CD4-positive, CD25-positive, alpha-beta regulatory T cell (primary cell): ENCODE data around the gene MEPE. TPM values are rescaled to one million over a fixed set of nuclear protein-coding genes. Genes with fewer than 3 reads are reported as not detected.

Experiments used
- ATAC-seq, 2 donors: fragments of 150-1000 bp; cut with Tn5 transposase; one replicate each; pipeline ENCODE4 v1.10.0; 2021; ENCODE audit warnings: low read depth in 2 of 2, moderate number of reproducible peaks in 2 of 2, moderate library complexity in 1 of 2
- DNase-seq, 3 donors: peaks; one replicate each; pipeline versions ENCODE4 v3.0.0 to v3.0.0-alpha.2; 2012 to 2022; ENCODE audit warnings: mixed read lengths in 1 of 3
- H3K27ac ChIP-seq: one replicate; pipeline ENCODE4 v1.7.0; 2013; ENCODE audit warnings: mild to moderate bottlenecking, low read length; ENCODE audit not compliant: insufficient read depth, poor library complexity, severe bottlenecking
- H3K27me3 ChIP-seq: one replicate; pipeline ENCODE4 v1.7.0; 2013; ENCODE audit warnings: low read length; ENCODE audit not compliant: control insufficient read depth, insufficient read depth
- H3K36me3 ChIP-seq: one replicate; pipeline ENCODE4 v1.7.0; 2013; ENCODE audit warnings: mild to moderate bottlenecking, low read length, moderate library complexity; ENCODE audit not compliant: control insufficient read depth, insufficient read depth
- H3K4me1 ChIP-seq: 2 replicates; pipeline ENCODE4 v1.7.0; 2013; ENCODE audit warnings: mild to moderate bottlenecking, low read length; ENCODE audit not compliant: insufficient read depth, control insufficient read depth, poor library complexity, severe bottlenecking
- H3K4me3 ChIP-seq: one replicate; pipeline ENCODE4 v1.7.0; 2013; ENCODE audit warnings: low read depth, mild to moderate bottlenecking, low read length, moderate library complexity
- H3K9me3 ChIP-seq, 2 experiments: 1 replicate in 1 of 2; 2 replicates in 1 of 2; pipeline ENCODE4 v1.7.0; 2013; ENCODE audit warnings: low read length in 2 of 2, mild to moderate bottlenecking in 1 of 2, moderate library complexity in 1 of 2; ENCODE audit not compliant: control insufficient read depth in 2 of 2
- H3K27ac Mint-ChIP-seq, 3 donors: one replicate each; pipeline ENCODE4 v1.8.0; 2020 to 2022; ENCODE audit warnings: mild to moderate bottlenecking in 3 of 3, mixed read lengths in 3 of 3, moderate library complexity in 2 of 3
- H3K27me3 Mint-ChIP-seq: one replicate; pipeline ENCODE4 v1.8.0; 2022; ENCODE audit warnings: mild to moderate bottlenecking, mixed read lengths
- H3K36me3 Mint-ChIP-seq: one replicate; pipeline ENCODE4 v1.8.0; 2020; ENCODE audit warnings: mixed read lengths
- H3K4me1 Mint-ChIP-seq, 4 donors: one replicate each; pipeline ENCODE4 v1.8.0; 2020 to 2022; ENCODE audit warnings: mixed read lengths in 4 of 4, mild to moderate bottlenecking in 1 of 4
- H3K4me3 Mint-ChIP-seq, 4 donors: one replicate each; pipeline ENCODE4 v1.8.0; 2020 to 2022; ENCODE audit warnings: mild to moderate bottlenecking in 4 of 4, mixed read lengths in 4 of 4, moderate library complexity in 3 of 4
- H3K9me3 Mint-ChIP-seq, 7 donors: one replicate each; pipeline ENCODE4 v1.8.0; 2020 to 2022; ENCODE audit warnings: mixed read lengths in 7 of 7, mild to moderate bottlenecking in 3 of 7, moderate library complexity in 2 of 7
- polyA plus RNA-seq, 4 donors: library from polyadenylated mRNA; unstranded; fragments of 300-500 nt; fragmentation: Illumina TruSeq; gene quantifications; one replicate each; pipeline ENCODE4 v1.2.3, GENCODE V29; 2021
- total RNA-seq: library from RNA; stranded (reverse); gene quantifications from one replicate; pipeline ENCODE4 v1.2.3, GENCODE V29; 2022

MEPE gene
- total and polyA plus RNA-seq, 5 donors from 2014 or later, result not detected

GRCh38 chr4:87834401-87834800 is 1.6 kb downstream of the MEPE start:
- no peaks in the 10 kb centered on the region for H3K36me3 ChIP-seq
- DNase-seq (no peak), ATAC-seq (no peak)
- no peak overlapping the region for H3K27ac Mint-ChIP-seq
- peaks cover 4% of the 10 kb centered on the region for H3K27me3 Mint-ChIP-seq
- peaks cover 0 to 5% (median 0%) of the 10 kb centered on the region in 7 donors for H3K9me3 Mint-ChIP-seq
- no peaks in the 10 kb centered on the region for H3K9me3 ChIP-seq
- peaks cover 0 to 4% (median 0%) of the 10 kb centered on the region in 4 donors for H3K4me1 Mint-ChIP-seq
- no peaks in the 10 kb centered on the region for H3K36me3 Mint-ChIP-seq
- no peak overlapping the region for H3K27ac ChIP-seq
- H3K4me3 ChIP-seq, result no peak overlapping the region
- no peaks in the 10 kb centered on the region for H3K4me1 ChIP-seq
- peaks cover 3% of the 10 kb centered on the region for H3K27me3 ChIP-seq
- H3K4me3 Mint-ChIP-seq, result no peak overlapping the region

DNA sequence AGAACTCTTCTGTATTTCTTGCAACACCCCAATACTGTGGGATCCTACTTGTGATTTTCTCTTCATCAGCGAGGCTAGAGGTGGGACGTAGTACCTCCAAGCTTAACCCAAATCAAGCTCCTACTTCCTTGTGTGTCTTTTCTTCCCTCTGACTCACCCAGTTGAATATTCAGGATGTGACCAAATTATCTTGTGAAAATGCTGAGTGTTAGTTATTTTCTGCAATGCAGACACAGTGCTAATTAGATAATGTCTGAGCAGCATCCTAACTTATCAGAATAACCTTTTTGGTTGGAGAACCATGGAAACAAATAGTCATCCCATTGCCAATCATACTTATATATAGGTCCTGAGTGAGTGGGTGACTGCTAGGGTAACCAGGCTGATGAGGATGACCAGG is 2.4 kb downstream of the MEPE start:
- H3K27me3 Mint-ChIP-seq, result peaks cover 5% of the 10 kb centered on the region
- H3K27me3 ChIP-seq, result peaks cover 2% of the 10 kb centered on the region
- no peaks in the 10 kb centered on the region for H3K36me3 Mint-ChIP-seq
- DNase-seq (no peak), ATAC-seq (no peak)
- H3K27ac Mint-ChIP-seq, result no peak overlapping the region
- peaks cover 0 to 4% (median 0%) of the 10 kb centered on the region in 4 donors for H3K4me1 Mint-ChIP-seq
- H3K9me3 ChIP-seq, result no peaks in the 10 kb centered on the region
- H3K4me3 ChIP-seq, result no peak overlapping the region
- no peak overlapping the region for H3K4me3 Mint-ChIP-seq
- H3K9me3 Mint-ChIP-seq, result peaks cover 0 to 5% (median 0%) of the 10 kb centered on the region in 7 donors
- no peaks in the 10 kb centered on the region for H3K4me1 ChIP-seq
- H3K27ac ChIP-seq, result no peak overlapping the region
- no peaks in the 10 kb centered on the region for H3K36me3 ChIP-seq

- H3K27me3 Mint-ChIP-seq, result peaks cover 9% of the 10 kb centered on the region
- Histone ChIP-seq H3K36me3 (no peaks in the 10 kb centered on the region), H3K4me3 (no peak overlapping the region), H3K4me1 (no peaks in the 10 kb centered on the region), H3K27me3 (peaks cover 2% of the 10 kb centered on the region), H3K27ac (no peak overlapping the region), H3K9me3 (no peaks in the 10 kb centered on the region)
- peaks cover 0 to 4% (median 0%) of the 10 kb centered on the region in 4 donors for H3K4me1 Mint-ChIP-seq
- H3K36me3 Mint-ChIP-seq, result no peaks in the 10 kb centered on the region
- ATAC-seq (no peak), DNase-seq (no peak)
- peaks cover 0 to 5% (median 0%) of the 10 kb centered on the region in 7 donors for H3K9me3 Mint-ChIP-seq
- H3K27ac Mint-ChIP-seq, result no peak overlapping the region
- H3K4me3 Mint-ChIP-seq, result no peak overlapping the region
Measured at GRCh38 chr4:87835743-87836142, 3.0 kb downstream of the MEPE start.

- no peak for DNase-seq
- Histone ChIP-seq H3K27ac (no peak overlapping the region), H3K36me3 (no peaks in the 10 kb centered on the region), H3K27me3 (peaks cover 2% of the 10 kb centered on the region), H3K4me1 (no peaks in the 10 kb centered on the region), H3K4me3 (no peak overlapping the region), H3K9me3 (no peaks in the 10 kb centered on the region)
- Mint-ChIP-seq H3K27me3 (peaks cover 9% of the 10 kb centered on the region), H3K9me3 (peaks cover 0 to 4% (median 0%) of the 10 kb centered on the region in 7 donors), H3K4me1 (peaks cover 0 to 4% (median 0%) of the 10 kb centered on the region in 4 donors), H3K36me3 (no peaks in the 10 kb centered on the region), H3K27ac (peak overlapping the region in 1 of 3 donors; percentile 50), H3K4me3 (no peak overlapping the region)
- ATAC-seq, result no peak
Measured at GRCh38 chr4:87838205-87838604, 5.4 kb downstream of the MEPE start.

GRCh38 chr4:87838890-87839591 is 6.3 kb downstream of the MEPE start:
- Histone ChIP-seq H3K27ac (no peak overlapping the region), H3K4me1 (no peaks in the 10 kb centered on the region), H3K36me3 (no peaks in the 10 kb centered on the region), H3K27me3 (peaks cover 2% of the 10 kb centered on the region), H3K4me3 (no peak overlapping the region), H3K9me3 (no peaks in the 10 kb centered on the region)
- no peak overlapping the region for H3K27ac Mint-ChIP-seq
- H3K9me3 Mint-ChIP-seq, result peaks cover 0 to 4% (median 0%) of the 10 kb centered on the region in 7 donors
- H3K27me3 Mint-ChIP-seq, result peaks cover 9% of the 10 kb centered on the region
- DNase-seq (peak in 1 of 3 donors; percentile 27), ATAC-seq (no peak)
- H3K4me1 Mint-ChIP-seq, result peaks cover 0 to 4% (median 0%) of the 10 kb centered on the region in 4 donors
- no peaks in the 10 kb centered on the region for H3K36me3 Mint-ChIP-seq
- no peak overlapping the region for H3K4me3 Mint-ChIP-seq

DNA sequence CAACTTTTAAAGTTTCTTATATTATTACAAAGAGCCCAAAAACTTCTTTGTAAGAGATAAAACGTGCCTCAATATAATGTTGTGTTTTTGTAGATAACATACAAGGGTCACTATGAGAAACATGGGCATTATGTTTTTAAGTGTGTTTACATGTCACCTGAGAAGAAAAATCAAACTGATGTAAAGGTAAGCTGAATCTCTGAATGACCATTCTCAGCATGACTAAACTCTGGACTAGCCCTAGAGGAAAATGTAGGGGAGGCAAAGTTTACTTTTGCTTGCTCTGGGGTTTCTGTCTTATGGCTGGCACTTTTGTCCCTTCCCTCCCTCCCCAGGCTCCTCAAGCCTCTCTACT is 6.8 kb downstream of the MEPE start:
- Mint-ChIP-seq H3K27me3 (peaks cover 13% of the 10 kb centered on the region), H3K4me3 (no peak overlapping the region), H3K4me1 (peaks cover 0 to 4% (median 0%) of the 10 kb centered on the region in 4 donors), H3K27ac (no peak overlapping the region), H3K9me3 (peaks cover 0 to 6% (median 0%) of the 10 kb centered on the region in 7 donors), H3K36me3 (no peaks in the 10 kb centered on the region)
- Histone ChIP-seq H3K36me3 (no peaks in the 10 kb centered on the region), H3K4me3 (no peak overlapping the region), H3K27me3 (no peaks in the 10 kb centered on the region), H3K4me1 (no peaks in the 10 kb centered on the region), H3K9me3 (no peaks in the 10 kb centered on the region), H3K27ac (no peak overlapping the region)
- DNase-seq, result no peak
- no peak for ATAC-seq

DNA sequence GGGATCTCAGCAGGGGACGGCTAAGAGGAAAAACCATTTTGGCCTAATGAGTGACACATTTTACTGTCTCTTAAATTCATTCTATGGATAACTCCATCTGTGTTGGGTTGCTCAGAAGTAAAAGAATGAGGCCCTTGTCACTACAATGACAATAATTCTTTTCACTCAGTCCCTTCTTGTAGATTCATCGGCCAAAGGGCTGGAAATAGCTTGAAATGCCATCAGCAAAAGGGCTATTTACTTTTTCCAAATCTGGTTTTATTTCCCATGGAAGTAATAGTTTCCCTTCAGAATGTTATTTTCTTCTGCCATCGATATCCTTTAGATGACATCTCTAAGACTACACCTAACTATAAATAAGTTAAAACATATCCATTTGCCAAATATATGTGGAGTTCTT is 7.4 kb downstream of the MEPE start:
- Mint-ChIP-seq H3K4me3 (no peak overlapping the region), H3K36me3 (no peaks in the 10 kb centered on the region), H3K9me3 (peaks cover 0 to 6% (median 0%) of the 10 kb centered on the region in 7 donors), H3K27me3 (peaks cover 16% of the 10 kb centered on the region), H3K4me1 (peaks cover 0 to 4% (median 0%) of the 10 kb centered on the region in 4 donors), H3K27ac (no peak overlapping the region)
- H3K4me3 ChIP-seq, result no peak overlapping the region
- no peak overlapping the region for H3K27ac ChIP-seq
- H3K36me3 ChIP-seq, result no peaks in the 10 kb centered on the region
- no peaks in the 10 kb centered on the region for H3K27me3 ChIP-seq
- ATAC-seq (no peak), DNase-seq (no peak)
- no peaks in the 10 kb centered on the region for H3K9me3 ChIP-seq
- no peaks in the 10 kb centered on the region for H3K4me1 ChIP-seq

DNA sequence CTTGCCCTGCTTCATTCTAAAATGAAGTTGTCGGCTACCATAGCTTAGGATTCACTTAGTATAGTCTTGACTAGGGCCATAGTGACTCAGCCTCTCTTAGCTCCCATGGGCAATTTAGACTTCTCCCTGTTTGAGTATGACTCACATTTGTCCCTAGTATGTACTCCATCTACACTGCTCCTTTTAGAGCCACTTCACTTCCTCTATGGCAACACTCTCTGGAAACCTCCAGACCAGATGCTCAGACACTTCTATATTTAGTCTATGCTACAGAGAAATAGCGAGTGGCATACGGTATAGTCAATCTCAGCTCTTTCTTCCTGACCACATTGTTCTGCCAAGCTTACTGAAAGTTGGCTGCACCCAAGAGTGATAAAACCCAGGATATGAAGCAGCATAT is 11.2 kb downstream of the MEPE start:
- Mint-ChIP-seq H3K36me3 (no peaks in the 10 kb centered on the region), H3K4me1 (peaks cover 0 to 6% (median 2%) of the 10 kb centered on the region in 4 donors), H3K9me3 (peaks cover 0 to 6% (median 0%) of the 10 kb centered on the region in 7 donors), H3K27ac (no peak overlapping the region), H3K4me3 (no peak overlapping the region), H3K27me3 (peaks cover 43% of the 10 kb centered on the region)
- no peaks in the 10 kb centered on the region for H3K9me3 ChIP-seq
- DNase-seq, result no peak
- peaks cover 2% of the 10 kb centered on the region for H3K27me3 ChIP-seq
- ATAC-seq, result peak in 1 of 2 donors; percentile 12
- H3K4me3 ChIP-seq, result no peak overlapping the region
- H3K36me3 ChIP-seq, result no peaks in the 10 kb centered on the region
- no peak overlapping the region for H3K27ac ChIP-seq
- H3K4me1 ChIP-seq, result no peaks in the 10 kb centered on the region
